ENCODE measurements around the gene AZIN2. TPM values are rescaled to one million over a fixed set of nuclear protein-coding genes. Genes with fewer than 3 reads are reported as not detected.

The AZIN2 gene
- total and polyA plus RNA-seq, 9 of the 15 experiments (the other 6 are each of a cell fraction or from before 2014, with no cell fraction given), result 0.06 to 0.91 (median 0.42) TPM; not detected in 2

DNA sequence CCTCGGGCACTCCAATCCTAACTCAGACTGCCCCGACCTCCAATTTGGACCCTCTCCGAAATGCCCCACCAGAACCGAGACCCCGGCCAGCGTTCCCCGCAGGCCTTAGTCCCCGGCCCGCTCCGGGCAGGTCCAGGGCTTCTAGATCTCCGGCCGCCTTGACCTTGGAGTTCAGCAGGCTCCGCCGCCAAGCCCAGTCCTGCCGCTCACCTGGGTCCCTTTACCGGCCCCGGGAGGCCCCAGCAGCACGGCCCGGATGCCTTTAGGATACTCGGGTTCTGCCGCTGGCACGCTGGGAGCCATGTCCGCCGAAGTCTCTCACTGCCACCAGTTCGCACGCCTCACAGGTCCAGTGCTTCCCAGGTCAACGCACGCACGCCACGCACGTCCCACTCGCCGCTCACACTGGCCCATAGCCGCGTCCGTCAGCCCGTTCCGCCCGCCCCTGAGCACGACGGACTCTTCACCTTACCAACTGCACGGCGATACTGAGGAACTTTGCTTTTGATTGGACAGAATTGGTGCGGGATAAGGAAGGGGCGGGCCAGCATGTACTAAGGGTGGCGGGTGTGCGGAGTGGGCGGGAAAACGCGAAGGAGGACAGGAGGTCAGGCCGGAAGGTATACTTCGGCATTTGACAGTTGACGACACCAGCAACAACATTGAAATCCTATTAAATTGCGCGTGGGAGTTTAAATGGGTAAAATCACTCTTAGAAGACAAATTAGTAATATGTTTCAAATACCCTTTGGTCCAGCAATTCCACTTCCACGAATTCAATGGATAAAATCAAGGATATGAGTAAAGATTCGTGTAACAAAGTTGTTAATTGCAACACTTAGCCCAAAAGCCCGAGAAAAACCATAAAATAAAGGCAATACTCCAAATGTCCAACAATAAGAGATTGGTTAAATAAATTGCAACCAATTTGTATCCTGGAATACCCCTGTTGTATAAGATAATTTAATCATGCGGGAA is 44.1 kb upstream of the AZIN2 start, which contains the start of gene AK2 (continued):
- TF ChIP-seq, protein P1, sequence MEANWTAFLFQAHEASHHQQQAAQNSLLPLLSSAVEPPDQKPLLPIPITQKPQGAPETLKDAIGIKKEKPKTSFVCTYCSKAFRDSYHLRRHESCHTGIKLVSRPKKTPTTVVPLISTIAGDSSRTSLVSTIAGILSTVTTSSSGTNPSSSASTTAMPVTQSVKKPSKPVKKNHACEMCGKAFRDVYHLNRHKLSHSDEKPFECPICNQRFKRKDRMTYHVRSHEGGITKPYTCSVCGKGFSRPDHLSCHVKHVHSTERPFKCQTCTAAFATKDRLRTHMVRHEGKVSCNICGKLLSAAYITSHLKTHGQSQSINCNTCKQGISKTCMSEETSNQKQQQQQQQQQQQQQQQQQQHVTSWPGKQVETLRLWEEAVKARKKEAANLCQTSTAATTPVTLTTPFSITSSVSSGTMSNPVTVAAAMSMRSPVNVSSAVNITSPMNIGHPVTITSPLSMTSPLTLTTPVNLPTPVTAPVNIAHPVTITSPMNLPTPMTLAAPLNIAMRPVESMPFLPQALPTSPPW (CRISPR knock-in tag; IDR thresholded peaks at IDR 0.05), result peak; percentile 76
- no peak for TF ChIP-seq PHTF2 (CRISPR knock-in tag; IDR thresholded peaks at IDR 0.05)
- no peak for TF ChIP-seq ZNF780A (CRISPR knock-in tag; IDR thresholded peaks at IDR 0.05)
- peak; percentile 63; the same call in 1 of the 2 replicates for TF ChIP-seq FOXM1 (IDR thresholded peaks at IDR 0.05; ENCODE audit: low read depth)
- TF ChIP-seq FOXM1 (CRISPR knock-in tag; IDR thresholded peaks at IDR 0.05; ENCODE audit: low read depth), result 0 out of 2 replicates have a peak, but pooled peaks have one; percentile 4
- no peak for TF ChIP-seq RFX5 (IDR thresholded peaks at IDR 0.05; ENCODE audit: low read depth, low read length)
- TF ChIP-seq, protein P2, sequence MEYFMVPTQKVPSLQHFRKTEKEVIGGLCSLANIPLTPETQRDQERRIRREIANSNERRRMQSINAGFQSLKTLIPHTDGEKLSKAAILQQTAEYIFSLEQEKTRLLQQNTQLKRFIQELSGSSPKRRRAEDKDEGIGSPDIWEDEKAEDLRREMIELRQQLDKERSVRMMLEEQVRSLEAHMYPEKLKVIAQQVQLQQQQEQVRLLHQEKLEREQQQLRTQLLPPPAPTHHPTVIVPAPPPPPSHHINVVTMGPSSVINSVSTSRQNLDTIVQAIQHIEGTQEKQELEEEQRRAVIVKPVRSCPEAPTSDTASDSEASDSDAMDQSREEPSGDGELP (CRISPR knock-in tag; IDR thresholded peaks at IDR 0.05; ENCODE audit: borderline replicate concordance), result peak; percentile 89
- TF ChIP-seq, protein P3, sequence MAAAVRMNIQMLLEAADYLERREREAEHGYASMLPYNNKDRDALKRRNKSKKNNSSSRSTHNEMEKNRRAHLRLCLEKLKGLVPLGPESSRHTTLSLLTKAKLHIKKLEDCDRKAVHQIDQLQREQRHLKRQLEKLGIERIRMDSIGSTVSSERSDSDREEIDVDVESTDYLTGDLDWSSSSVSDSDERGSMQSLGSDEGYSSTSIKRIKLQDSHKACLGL (CRISPR knock-in tag; IDR thresholded peaks at IDR 0.05; ENCODE audit: borderline replicate concordance, poor library complexity, severe bottlenecking), result no peak
- TF ChIP-seq ZC3H11A (IDR thresholded peaks at IDR 0.05; ENCODE audit: low read depth, low read length), result no peak
- TF ChIP-seq SUPT5H (IDR thresholded peaks at IDR 0.05), result peak; percentile 89
- peak in 1 of 2 experiments; percentile 40; a peak in 2 of 4 replicates for TF ChIP-seq RCOR1 (IDR thresholded peaks at IDR 0.05; ENCODE audit: borderline replicate concordance in 1 of 2, low read depth in 2 of 2, low read length in 2 of 2)
- TF ChIP-seq, protein P4, sequence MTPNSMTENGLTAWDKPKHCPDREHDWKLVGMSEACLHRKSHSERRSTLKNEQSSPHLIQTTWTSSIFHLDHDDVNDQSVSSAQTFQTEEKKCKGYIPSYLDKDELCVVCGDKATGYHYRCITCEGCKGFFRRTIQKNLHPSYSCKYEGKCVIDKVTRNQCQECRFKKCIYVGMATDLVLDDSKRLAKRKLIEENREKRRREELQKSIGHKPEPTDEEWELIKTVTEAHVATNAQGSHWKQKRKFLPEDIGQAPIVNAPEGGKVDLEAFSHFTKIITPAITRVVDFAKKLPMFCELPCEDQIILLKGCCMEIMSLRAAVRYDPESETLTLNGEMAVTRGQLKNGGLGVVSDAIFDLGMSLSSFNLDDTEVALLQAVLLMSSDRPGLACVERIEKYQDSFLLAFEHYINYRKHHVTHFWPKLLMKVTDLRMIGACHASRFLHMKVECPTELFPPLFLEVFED (CRISPR knock-in tag; conservative IDR thresholded peaks at IDR 0.05), result no peak
- 0 out of 2 replicates have a peak, but pooled peaks have one; percentile 47 for TF ChIP-seq HDAC2 (IDR thresholded peaks at IDR 0.05)
- TF ChIP-seq PTTG1 (tag; IDR thresholded peaks at IDR 0.05; ENCODE audit: low read depth), result no peak
- TF ChIP-seq, protein P5, sequence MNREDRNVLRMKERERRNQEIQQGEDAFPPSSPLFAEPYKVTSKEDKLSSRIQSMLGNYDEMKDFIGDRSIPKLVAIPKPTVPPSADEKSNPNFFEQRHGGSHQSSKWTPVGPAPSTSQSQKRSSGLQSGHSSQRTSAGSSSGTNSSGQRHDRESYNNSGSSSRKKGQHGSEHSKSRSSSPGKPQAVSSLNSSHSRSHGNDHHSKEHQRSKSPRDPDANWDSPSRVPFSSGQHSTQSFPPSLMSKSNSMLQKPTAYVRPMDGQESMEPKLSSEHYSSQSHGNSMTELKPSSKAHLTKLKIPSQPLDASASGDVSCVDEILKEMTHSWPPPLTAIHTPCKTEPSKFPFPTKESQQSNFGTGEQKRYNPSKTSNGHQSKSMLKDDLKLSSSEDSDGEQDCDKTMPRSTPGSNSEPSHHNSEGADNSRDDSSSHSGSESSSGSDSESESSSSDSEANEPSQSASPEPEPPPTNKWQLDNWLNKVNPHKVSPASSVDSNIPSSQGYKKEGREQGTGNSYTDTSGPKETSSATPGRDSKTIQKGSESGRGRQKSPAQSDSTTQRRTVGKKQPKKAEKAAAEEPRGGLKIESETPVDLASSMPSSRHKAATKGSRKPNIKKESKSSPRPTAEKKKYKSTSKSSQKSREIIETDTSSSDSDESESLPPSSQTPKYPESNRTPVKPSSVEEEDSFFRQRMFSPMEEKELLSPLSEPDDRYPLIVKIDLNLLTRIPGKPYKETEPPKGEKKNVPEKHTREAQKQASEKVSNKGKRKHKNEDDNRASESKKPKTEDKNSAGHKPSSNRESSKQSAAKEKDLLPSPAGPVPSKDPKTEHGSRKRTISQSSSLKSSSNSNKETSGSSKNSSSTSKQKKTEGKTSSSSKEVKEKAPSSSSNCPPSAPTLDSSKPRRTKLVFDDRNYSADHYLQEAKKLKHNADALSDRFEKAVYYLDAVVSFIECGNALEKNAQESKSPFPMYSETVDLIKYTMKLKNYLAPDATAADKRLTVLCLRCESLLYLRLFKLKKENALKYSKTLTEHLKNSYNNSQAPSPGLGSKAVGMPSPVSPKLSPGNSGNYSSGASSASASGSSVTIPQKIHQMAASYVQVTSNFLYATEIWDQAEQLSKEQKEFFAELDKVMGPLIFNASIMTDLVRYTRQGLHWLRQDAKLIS (CRISPR knock-in tag; IDR thresholded peaks at IDR 0.05), result 0 out of 2 replicates have a peak, but pooled peaks have one; percentile 5
- TF ChIP-seq POLR2A (conservative IDR thresholded peaks at IDR 0.05), result peak; percentile 93
- TF ChIP-seq DNMT1 (IDR thresholded peaks at IDR 0.05), result no peak

All from K562 (cell line).